GM12878 (cell line): Measurements from ENCODE around the gene CFAP97D2. TPM values are rescaled to one million over a fixed set of nuclear protein-coding genes. Genes with fewer than 3 reads are reported as not detected.

Experiments
- ATF2 ChIP-seq: IDR thresholded peaks from 2 replicates; pipeline ENCODE4 v1.6.1; 2012; ENCODE audit warnings: low read length, inconsistent platforms
- HDAC6 ChIP-seq: fragments of 200-600 bp; sonication (generic); IDR thresholded peaks from one replicate; pipeline ENCODE4 v1.8.0; 2017; ENCODE audit warnings: antibody characterized with exemption; ENCODE audit not compliant: unreplicated experiment
- MAX ChIP-seq: IDR thresholded peaks from 2 replicates; pipeline ENCODE4 v1.6.1; 2012; ENCODE audit warnings: low read depth, low read length, improper control_type of control experiment
- NFYA ChIP-seq: IDR thresholded peaks from 2 replicates; pipeline ENCODE4 v1.6.1; 2011; ENCODE audit warnings: low read depth, mild to moderate bottlenecking, low read length, improper control_type of control experiment, borderline replicate concordance
- NR2F1 ChIP-seq: fragments of 450-650 bp; conservative IDR thresholded peaks from 2 replicates; pipeline ENCODE4 v1.6.1; 2017; ENCODE audit warnings: mild to moderate bottlenecking
- PAX8 ChIP-seq: fragments of 450-650 bp; IDR thresholded peaks from 2 replicates; pipeline ENCODE4 v1.6.1; 2017; ENCODE audit warnings: mild to moderate bottlenecking, moderate library complexity
- POU2F2 ChIP-seq: IDR thresholded peaks from 3 replicates; pipeline ENCODE4 v1.6.1; 2011; ENCODE audit warnings: low read depth, mild to moderate bottlenecking, low read length, borderline replicate concordance
- RB1 ChIP-seq: fragments of 450-650 bp; formaldehyde crosslinking; IDR thresholded peaks from 2 replicates; pipeline ENCODE4 v1.6.1; 2017; ENCODE audit warnings: mild to moderate bottlenecking, borderline replicate concordance
- ZBTB11 ChIP-seq: fragments of 450-650 bp; formaldehyde crosslinking; IDR thresholded peaks from 2 replicates; pipeline ENCODE4 v1.5.0; 2022; ENCODE audit warnings: mild to moderate bottlenecking, missing genetic modification characterization
- ZNF24 ChIP-seq: fragments of 450-650 bp; IDR thresholded peaks from 2 replicates; pipeline ENCODE4 v1.6.1; 2017; ENCODE audit warnings: antibody characterized with exemption, mild to moderate bottlenecking
- ZZZ3 ChIP-seq: IDR thresholded peaks from 2 replicates; pipeline ENCODE4 v1.6.1; 2011; ENCODE audit warnings: low read depth; ENCODE audit not compliant: control insufficient read depth, insufficient read length
- polyA plus RNA-seq, 11 experiments: library from polyadenylated mRNA; depleted of rRNA in 4 of 11; unstranded in 6 of 11; stranded (reverse) in 5 of 11; fragments of >200 nt; fragmentation: Nextera tagmentation in 4 of 11; fragmentation: Illumina TruSeq in 1 of 11; extraction: Ambion mirVana in 4 of 11; extraction: Trizol in 1 of 11; gene quantifications; 1 replicate in 1 of 11; 2 replicates in 10 of 11; pipeline versions ENCODE4 v1.2.1 to v1.2.3, GENCODE V29; 2011 to 2016; ENCODE audit warnings: inconsistent platforms in 2 of 11, missing spikeins in 2 of 11, low read depth in 1 of 11
- total RNA-seq, 4 experiments: library from RNA; depleted of rRNA in 3 of 4; stranded (reverse); fragments of >200 nt in 3 of 4; fragmentation: Illumina TruSeq in 1 of 4; extraction: Trizol in 1 of 4; gene quantifications; 2 replicates each; pipeline versions ENCODE4 v1.2.1 to v1.2.3, GENCODE V29; 2013 to 2021

The CFAP97D2 gene
- total and polyA plus RNA-seq, 10 of the 15 experiments (the other 5 are each of a cell fraction or from before 2014, with no cell fraction given), result not detected

- TF ChIP-seq POU2F2 (peak; percentile 52; the same call in 1 of the 3 replicates), NR2F1 (peak; percentile 66), NFYA (no peak), ZNF24 (0 out of 2 replicates have a peak, but pooled peaks have one; percentile 38), PAX8 (no peak), HDAC6 (no peak), ATF2 (no peak), ZZZ3 (no peak), RB1 (peak; percentile 64; the same call in 1 of the 2 replicates), MAX (peak; percentile 98), ZBTB11 (peak; percentile 91)
- TF ChIP-seq, all 136 proteins: peak for 47
These were observed 55.8 kb downstream of the CFAP97D2 start, which contains the start of gene CDC16 (continued) for GRCh38 chr13:114234645-114235421.
